ENCODE measurements around the gene HNF4A.

The HNF4A gene

DNA sequence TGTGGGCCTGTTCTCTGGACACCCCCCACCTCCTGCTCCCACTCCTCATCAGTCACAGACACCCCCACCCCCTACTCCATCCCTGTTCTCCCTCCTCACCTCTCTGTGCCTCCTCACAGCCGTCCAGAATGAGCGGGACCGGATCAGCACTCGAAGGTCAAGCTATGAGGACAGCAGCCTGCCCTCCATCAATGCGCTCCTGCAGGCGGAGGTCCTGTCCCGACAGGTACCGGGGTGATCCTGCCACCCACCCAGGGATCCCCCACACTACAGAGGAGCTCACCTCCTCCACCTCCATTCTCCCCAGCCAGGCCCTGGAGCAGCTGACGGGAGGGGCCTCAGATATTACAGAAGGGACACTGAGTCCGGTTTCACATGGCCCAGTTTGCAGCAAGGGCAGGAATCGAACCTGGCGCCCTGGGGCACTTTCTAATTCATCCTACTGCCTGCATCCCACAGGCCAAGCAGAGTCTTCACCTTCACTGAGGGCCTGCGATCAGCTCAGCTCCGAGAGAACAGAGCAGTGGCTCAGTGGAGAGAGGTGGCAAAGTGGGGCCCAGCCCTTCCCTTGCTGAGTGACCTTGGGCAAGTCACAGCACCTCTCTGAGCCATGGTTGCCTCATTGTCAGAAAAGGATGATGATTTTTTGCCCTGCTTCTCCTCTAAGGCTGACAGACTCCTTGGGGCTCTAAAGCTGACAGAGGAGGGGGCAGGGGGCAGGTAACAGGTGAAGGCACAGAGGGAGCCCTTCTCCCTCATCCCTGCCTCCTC lies 58.3 kb downstream of the HNF4A start:
- H3K27ac ChIP-seq (ENCODE audit: low read length) = no peak overlapping the region
- no peaks in the 10 kb centered on the region for H3K36me3 ChIP-seq (ENCODE audit: insufficient read depth, low read depth, low read length)
- H3K4me1 ChIP-seq (ENCODE audit: insufficient read depth, low read length) = no peaks in the 10 kb centered on the region
- no peak overlapping the region for H3K9ac ChIP-seq (ENCODE audit: low read depth, low read length)
- H3K9me3 ChIP-seq (ENCODE audit: insufficient read depth, low read depth, low read length) = no peaks in the 10 kb centered on the region
- no peaks in the 10 kb centered on the region; the same call in 1 of the 2 replicates for H3K27me3 ChIP-seq (ENCODE audit: insufficient read depth, low read length)
- H3K4me3 ChIP-seq (ENCODE audit: low read length) = no peak overlapping the region

DNA sequence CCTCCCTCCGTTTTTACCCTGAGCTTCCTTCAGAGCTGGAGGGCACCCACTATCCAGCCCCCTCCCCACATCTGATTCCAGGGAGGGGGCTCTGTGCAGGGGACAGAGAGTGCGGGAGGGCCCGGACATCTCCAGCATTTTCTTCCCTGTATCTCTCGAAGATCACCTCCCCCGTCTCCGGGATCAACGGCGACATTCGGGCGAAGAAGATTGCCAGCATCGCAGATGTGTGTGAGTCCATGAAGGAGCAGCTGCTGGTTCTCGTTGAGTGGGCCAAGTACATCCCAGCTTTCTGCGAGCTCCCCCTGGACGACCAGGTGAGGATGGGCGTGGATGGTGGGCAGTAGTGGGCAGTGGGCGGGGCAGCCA lies 58.8 kb downstream of the HNF4A start:
- H3K27ac ChIP-seq (ENCODE audit: low read length) = no peak overlapping the region
- H3K27me3 ChIP-seq (ENCODE audit: insufficient read depth, low read length) = no peaks in the 10 kb centered on the region; the same call in 1 of the 2 replicates
- H3K36me3 ChIP-seq (ENCODE audit: insufficient read depth, low read depth, low read length) = no peaks in the 10 kb centered on the region
- no peaks in the 10 kb centered on the region for H3K9me3 ChIP-seq (ENCODE audit: insufficient read depth, low read depth, low read length)
- H3K9ac ChIP-seq (ENCODE audit: low read depth, low read length) = no peak overlapping the region
- H3K4me1 ChIP-seq (ENCODE audit: insufficient read depth, low read length) = no peaks in the 10 kb centered on the region
- no peak overlapping the region for H3K4me3 ChIP-seq (ENCODE audit: low read length)

DNA sequence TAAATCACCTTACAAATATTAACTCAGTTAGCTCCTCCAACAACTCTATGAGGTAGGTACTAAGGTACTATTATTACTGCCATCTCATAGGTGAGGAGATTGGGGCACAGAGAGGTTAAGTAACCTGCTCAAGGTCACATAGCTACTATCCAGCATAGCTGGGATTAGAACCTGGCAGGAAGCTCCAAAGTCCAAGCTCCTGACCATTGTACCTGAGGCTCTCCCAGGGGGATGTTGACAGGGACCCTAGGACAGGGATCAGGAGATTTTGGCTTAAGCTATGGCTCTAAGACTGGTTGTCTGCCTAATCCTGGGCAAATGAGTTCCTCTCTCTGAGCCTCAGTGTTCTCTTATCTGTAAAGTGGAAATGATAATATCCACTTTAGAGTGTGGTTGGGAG lies 59.3 kb downstream of the HNF4A start:
- H3K27me3 ChIP-seq (ENCODE audit: insufficient read depth, low read length) = no peaks in the 10 kb centered on the region; the same call in 1 of the 2 replicates
- H3K36me3 ChIP-seq (ENCODE audit: insufficient read depth, low read depth, low read length) = no peaks in the 10 kb centered on the region
- H3K9ac ChIP-seq (ENCODE audit: low read depth, low read length) = no peak overlapping the region
- no peaks in the 10 kb centered on the region for H3K4me1 ChIP-seq (ENCODE audit: insufficient read depth, low read length)
- no peak overlapping the region for H3K4me3 ChIP-seq (ENCODE audit: low read length)
- no peaks in the 10 kb centered on the region for H3K9me3 ChIP-seq (ENCODE audit: insufficient read depth, low read depth, low read length)
- H3K27ac ChIP-seq (ENCODE audit: low read length) = no peak overlapping the region

DNA sequence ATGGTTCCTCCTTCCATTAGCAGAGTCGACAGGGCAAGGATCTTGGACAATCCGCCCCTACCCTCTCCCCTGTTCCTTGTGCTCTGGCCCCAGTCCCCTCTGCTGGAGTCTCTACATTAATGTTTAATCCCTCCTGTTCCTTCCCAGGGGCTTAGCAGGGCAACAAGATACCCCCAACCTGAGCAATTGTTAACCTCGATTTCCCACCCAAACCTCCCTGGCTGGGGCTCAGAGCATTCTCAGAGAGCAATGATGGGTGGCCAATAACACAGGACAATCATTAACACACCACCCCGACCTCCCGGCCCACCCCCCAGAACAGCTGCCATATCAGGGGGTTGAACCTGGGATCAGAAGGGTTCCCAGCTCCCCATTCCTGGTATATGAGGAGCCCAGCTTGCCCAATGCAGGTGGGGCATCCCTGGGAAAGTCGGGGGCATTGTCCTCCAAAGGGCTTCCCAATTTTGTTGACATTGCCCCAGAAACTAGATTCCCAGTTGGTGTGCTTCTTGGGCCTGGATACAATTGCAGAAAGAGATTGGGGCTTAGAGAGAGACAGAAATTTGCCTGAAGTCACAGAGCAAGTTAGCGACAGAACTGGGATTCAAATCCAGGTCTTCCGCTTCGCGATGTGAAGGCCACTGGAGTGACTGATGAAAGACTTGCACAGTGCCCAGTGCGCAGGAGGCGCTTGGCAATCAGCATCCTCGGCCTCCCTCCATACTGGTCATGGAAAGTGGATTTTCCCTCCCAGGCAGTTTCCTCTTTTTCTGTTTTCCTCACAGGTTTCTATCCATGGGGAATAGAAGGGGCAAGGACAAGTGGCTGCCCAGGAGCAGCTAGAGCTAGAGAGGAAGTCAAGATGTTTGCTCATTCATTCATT lies 60.6 kb downstream of the HNF4A start:
- H3K36me3 ChIP-seq (ENCODE audit: insufficient read depth, low read depth, low read length) = no peaks in the 10 kb centered on the region
- no peaks in the 10 kb centered on the region for H3K4me1 ChIP-seq (ENCODE audit: insufficient read depth, low read length)
- no peaks in the 10 kb centered on the region for H3K9me3 ChIP-seq (ENCODE audit: insufficient read depth, low read depth, low read length)
- no peak overlapping the region for H3K4me3 ChIP-seq (ENCODE audit: low read length)
- H3K27me3 ChIP-seq (ENCODE audit: insufficient read depth, low read length) = no peaks in the 10 kb centered on the region; the same call in 1 of the 2 replicates
- no peak overlapping the region for H3K27ac ChIP-seq (ENCODE audit: low read length)
- H3K9ac ChIP-seq (ENCODE audit: low read depth, low read length) = no peak overlapping the region

DNA sequence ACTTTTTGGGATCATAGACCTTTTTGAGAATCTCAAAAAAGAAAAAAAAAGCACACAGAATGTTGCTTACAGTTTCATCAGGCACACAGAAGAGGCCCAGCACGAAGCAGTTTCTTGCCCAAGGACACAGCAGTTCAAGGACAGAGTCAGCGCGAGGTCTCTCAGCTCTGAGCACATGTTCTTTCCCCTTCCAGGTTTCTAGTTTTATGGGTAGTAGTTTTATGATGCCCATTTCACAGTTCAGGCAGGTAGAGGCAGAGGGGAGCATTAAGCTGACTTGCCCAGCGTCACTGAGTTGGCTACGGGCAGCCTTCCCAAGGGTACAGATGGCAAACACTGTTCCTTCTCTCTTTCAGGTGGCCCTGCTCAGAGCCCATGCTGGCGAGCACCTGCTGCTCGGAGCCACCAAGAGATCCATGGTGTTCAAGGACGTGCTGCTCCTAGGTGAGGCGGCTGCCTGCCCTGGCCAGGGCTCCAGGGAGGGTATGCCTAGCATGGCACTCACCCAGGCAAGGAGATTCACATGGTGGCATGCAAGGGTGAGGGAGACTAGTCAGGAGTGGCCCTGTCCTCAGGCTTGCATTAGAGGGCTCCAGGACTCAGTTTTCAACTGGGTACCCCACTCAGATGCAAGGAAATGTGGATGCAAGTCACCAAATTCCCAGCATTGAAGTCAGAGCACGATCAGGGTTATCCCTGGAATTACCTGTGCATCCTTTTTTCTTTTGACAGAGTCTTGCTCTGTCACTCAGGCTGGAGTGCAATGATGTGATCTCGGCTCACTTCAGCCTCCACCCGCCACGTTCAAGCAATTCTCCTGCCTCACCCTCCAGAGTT lies 62.8 kb downstream of the HNF4A start:
- no peak overlapping the region for H3K27ac ChIP-seq (ENCODE audit: low read length)
- no peak overlapping the region for H3K4me3 ChIP-seq (ENCODE audit: low read length)
- H3K27me3 ChIP-seq (ENCODE audit: insufficient read depth, low read length) = no peaks in the 10 kb centered on the region; the same call in 1 of the 2 replicates
- H3K9ac ChIP-seq (ENCODE audit: low read depth, low read length) = no peak overlapping the region
- no peaks in the 10 kb centered on the region for H3K9me3 ChIP-seq (ENCODE audit: insufficient read depth, low read depth, low read length)
- no peaks in the 10 kb centered on the region for H3K36me3 ChIP-seq (ENCODE audit: insufficient read depth, low read depth, low read length)
- H3K4me1 ChIP-seq (ENCODE audit: insufficient read depth, low read length) = no peaks in the 10 kb centered on the region

DNA sequence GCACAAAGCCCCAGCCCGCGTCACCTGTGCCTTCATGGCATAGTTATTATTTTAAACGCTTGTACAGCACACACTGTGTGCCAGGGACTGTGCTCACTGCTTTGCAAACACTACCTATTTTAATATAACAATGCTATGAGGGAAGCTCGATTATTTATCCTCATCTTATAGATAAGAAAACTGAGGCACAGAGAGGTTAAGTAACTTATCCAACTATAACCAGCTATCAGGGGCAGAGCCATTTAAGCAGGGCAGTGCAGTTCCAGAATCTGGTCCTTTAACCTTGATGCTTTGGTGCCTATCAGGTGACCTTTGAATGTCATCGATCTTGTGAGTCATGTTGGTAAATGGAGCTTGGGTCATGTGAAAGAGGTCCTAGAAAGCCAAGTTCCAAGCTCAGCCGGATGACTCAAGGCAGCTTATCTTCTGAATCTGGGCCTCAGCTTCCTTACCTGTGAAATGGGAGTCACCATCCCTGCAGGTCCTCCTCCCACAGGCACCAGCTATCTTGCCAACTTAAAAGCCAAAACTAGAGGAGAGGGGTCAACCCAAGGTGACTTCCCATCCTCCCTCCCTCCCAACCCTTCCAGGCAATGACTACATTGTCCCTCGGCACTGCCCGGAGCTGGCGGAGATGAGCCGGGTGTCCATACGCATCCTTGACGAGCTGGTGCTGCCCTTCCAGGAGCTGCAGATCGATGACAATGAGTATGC lies 63.8 kb downstream of the HNF4A start:
- no peaks in the 10 kb centered on the region for H3K36me3 ChIP-seq (ENCODE audit: insufficient read depth, low read depth, low read length)
- H3K9me3 ChIP-seq (ENCODE audit: insufficient read depth, low read depth, low read length) = no peaks in the 10 kb centered on the region
- no peak overlapping the region for H3K27ac ChIP-seq (ENCODE audit: low read length)
- H3K27me3 ChIP-seq (ENCODE audit: insufficient read depth, low read length) = no peaks in the 10 kb centered on the region; the same call in 1 of the 2 replicates
- H3K4me1 ChIP-seq (ENCODE audit: insufficient read depth, low read length) = no peaks in the 10 kb centered on the region
- H3K9ac ChIP-seq (ENCODE audit: low read depth, low read length) = no peak overlapping the region
- no peak overlapping the region for H3K4me3 ChIP-seq (ENCODE audit: low read length)

DNA sequence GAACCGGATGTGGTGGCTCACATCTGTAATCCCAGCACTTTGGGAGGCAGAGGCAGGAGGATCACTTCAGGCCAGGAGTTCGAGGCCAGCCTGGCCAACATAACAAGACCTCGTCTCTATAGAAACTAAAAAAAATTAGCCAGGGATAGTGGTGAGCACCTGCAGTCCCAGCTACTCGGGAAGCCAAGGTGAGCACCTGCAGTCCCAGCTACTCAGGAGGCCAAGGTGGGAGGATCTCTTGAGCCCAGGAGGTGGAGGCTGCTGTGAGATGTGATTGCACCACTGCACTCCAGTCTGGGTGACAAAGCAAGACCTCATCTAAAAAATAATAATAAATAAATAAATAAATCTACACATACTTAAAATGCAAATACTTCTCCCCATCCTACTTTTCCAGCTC lies 65.0 kb downstream of the HNF4A start:
- no peak overlapping the region for H3K4me3 ChIP-seq (ENCODE audit: low read length)
- H3K9ac ChIP-seq (ENCODE audit: low read depth, low read length) = no peak overlapping the region
- H3K4me1 ChIP-seq (ENCODE audit: insufficient read depth, low read length) = no peaks in the 10 kb centered on the region
- no peaks in the 10 kb centered on the region for H3K36me3 ChIP-seq (ENCODE audit: insufficient read depth, low read depth, low read length)
- H3K27me3 ChIP-seq (ENCODE audit: insufficient read depth, low read length) = no peaks in the 10 kb centered on the region; the same call in 1 of the 2 replicates
- no peaks in the 10 kb centered on the region for H3K9me3 ChIP-seq (ENCODE audit: insufficient read depth, low read depth, low read length)
- H3K27ac ChIP-seq (ENCODE audit: low read length) = no peak overlapping the region

DNA sequence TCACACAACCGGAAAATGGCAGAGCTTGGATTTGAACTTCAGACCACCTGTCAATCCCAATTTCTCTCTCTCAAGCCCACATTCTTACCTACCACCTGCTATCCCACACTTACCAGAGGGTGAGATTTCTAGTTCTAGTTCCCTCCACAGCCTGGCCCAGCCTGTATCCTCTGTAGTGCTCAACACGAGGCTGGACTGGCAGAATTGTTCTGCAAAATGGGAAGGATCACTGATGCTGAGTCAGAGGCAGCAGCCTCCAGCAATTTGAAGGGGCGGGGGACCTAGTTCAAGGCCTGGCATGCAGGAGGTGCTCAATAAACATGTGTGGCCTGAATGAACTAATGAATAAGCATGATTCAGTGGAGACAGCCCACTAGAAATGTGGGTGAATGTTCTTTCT lies 66.6 kb downstream of the HNF4A start:
- H3K36me3 ChIP-seq (ENCODE audit: insufficient read depth, low read depth, low read length) = no peaks in the 10 kb centered on the region
- no peaks in the 10 kb centered on the region for H3K27me3 ChIP-seq (ENCODE audit: insufficient read depth, low read length)
- no peak overlapping the region for H3K27ac ChIP-seq (ENCODE audit: low read length)

DNA sequence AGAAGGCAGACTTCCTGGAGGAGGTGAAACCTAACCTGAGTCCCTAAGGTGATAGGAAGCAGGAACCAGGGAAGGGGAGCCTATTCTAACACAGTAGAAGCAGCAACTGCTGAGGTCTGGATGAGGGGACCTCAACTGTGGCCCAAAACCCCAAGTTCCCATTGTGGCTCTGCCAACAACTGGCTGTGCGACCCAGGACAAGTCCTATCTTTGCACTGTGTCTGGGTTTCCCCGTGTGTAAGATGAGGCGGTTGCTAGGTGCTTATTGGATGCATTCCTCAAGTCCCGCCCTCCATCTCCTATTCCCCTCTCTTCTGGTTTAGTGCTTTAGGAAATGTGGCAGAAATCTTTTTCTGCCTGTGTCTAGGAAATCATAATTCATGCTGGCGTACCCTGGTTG lies 68.0 kb downstream of the HNF4A start:
- H3K4me3 ChIP-seq (ENCODE audit: low read length) = no peak overlapping the region
- H3K9ac ChIP-seq (ENCODE audit: low read depth, low read length) = no peak overlapping the region
- H3K27ac ChIP-seq (ENCODE audit: low read length) = no peak overlapping the region
- H3K27me3 ChIP-seq (ENCODE audit: insufficient read depth, low read length) = no peaks in the 10 kb centered on the region
- no peaks in the 10 kb centered on the region for H3K9me3 ChIP-seq (ENCODE audit: insufficient read depth, low read depth, low read length)
- H3K36me3 ChIP-seq (ENCODE audit: insufficient read depth, low read depth, low read length) = no peaks in the 10 kb centered on the region
- H3K4me1 ChIP-seq (ENCODE audit: insufficient read depth, low read length) = no peaks in the 10 kb centered on the region

More for the DNA sequence above, 66.6 kb downstream of the HNF4A start:
- Histone ChIP-seq H3K4me3 (ENCODE audit: low read length) (no peak overlapping the region), H3K9ac (ENCODE audit: low read depth, low read length) (no peak overlapping the region), H3K4me1 (ENCODE audit: insufficient read depth, low read length) (no peaks in the 10 kb centered on the region), H3K9me3 (ENCODE audit: insufficient read depth, low read depth, low read length) (no peaks in the 10 kb centered on the region)

DNA sequence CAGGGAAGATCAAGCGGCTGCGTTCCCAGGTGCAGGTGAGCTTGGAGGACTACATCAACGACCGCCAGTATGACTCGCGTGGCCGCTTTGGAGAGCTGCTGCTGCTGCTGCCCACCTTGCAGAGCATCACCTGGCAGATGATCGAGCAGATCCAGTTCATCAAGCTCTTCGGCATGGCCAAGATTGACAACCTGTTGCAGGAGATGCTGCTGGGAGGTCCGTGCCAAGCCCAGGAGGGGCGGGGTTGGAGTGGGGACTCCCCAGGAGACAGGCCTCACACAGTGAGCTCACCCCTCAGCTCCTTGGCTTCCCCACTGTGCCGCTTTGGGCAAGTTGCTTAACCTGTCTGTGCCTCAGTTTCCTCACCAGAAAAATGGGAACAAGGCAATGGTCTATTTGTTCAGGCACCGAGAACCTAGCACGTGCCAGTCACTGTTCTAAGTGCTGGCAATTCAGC lies 68.6 kb downstream of the HNF4A start:
- Histone ChIP-seq H3K27ac (ENCODE audit: low read length) (no peak overlapping the region), H3K9me3 (ENCODE audit: insufficient read depth, low read depth, low read length) (no peaks in the 10 kb centered on the region), H3K4me1 (ENCODE audit: insufficient read depth, low read length) (no peaks in the 10 kb centered on the region), H3K27me3 (ENCODE audit: insufficient read depth, low read length) (no peaks in the 10 kb centered on the region), H3K4me3 (ENCODE audit: low read length) (no peak overlapping the region), H3K36me3 (ENCODE audit: insufficient read depth, low read depth, low read length) (no peaks in the 10 kb centered on the region), H3K9ac (ENCODE audit: low read depth, low read length) (no peak overlapping the region)

DNA sequence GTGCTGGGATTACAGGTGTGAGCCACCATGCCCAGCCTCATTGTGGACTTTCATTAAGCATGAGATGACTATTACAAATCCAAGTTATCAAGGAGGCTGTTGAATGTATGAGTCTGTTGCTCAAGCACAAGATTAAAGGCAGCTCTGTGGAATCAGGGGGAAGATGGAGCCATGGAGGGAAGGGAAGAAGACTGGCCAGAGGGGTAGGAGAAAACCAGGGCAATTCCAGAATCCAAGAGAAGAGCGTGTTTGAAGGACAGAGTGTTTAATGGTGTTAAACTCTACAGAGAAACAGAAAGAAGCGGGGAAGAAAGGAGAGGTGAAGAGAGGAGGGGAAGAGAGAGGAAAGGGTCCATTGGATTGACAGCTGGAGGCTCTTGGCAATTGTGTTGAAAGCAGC lies 70.4 kb downstream of the HNF4A start:
- Histone ChIP-seq H3K9me3 (ENCODE audit: insufficient read depth, low read depth, low read length) (no peaks in the 10 kb centered on the region), H3K27ac (ENCODE audit: low read length) (no peak overlapping the region), H3K4me3 (ENCODE audit: low read length) (no peak overlapping the region), H3K36me3 (ENCODE audit: insufficient read depth, low read depth, low read length) (no peaks in the 10 kb centered on the region), H3K4me1 (ENCODE audit: insufficient read depth, low read length) (no peaks in the 10 kb centered on the region), H3K27me3 (ENCODE audit: insufficient read depth, low read length) (no peaks in the 10 kb centered on the region), H3K9ac (ENCODE audit: low read depth, low read length) (no peak overlapping the region)

Measured in iPS-20b (cell line).